Esophagus mucosa (tissue), 1 donor: ENCODE data around the gene NRP1. TPM values are rescaled to one million over a fixed set of nuclear protein-coding genes. Genes with fewer than 3 reads are reported as not detected.

Experiments
- ATAC-seq: fragments of 200-7000 bp; cut with Tn5 transposase; one replicate; pipeline ENCODE4 v1.9.1; 2020
- total RNA-seq: library from RNA; stranded (reverse); gene quantifications from one replicate; pipeline ENCODE4 v1.2.4, GENCODE V29; 2023
- donor health status: DM: yes; HTN: yes; CAD: no.

The NRP1 gene
- total RNA-seq, 1 donor from 2014 or later: 8.8 TPM

- no peak for ATAC-seq
Observed at GRCh38 chr10:33347211-33347610, 12.7 kb upstream of the NRP1 start.

GRCh38 chr10:33345236-33345635 lies 10.8 kb upstream of the NRP1 start:
- no peak for ATAC-seq

- no peak for ATAC-seq
Observed at GRCh38 chr10:33344676-33345075, 10.2 kb upstream of the NRP1 start.

DNA sequence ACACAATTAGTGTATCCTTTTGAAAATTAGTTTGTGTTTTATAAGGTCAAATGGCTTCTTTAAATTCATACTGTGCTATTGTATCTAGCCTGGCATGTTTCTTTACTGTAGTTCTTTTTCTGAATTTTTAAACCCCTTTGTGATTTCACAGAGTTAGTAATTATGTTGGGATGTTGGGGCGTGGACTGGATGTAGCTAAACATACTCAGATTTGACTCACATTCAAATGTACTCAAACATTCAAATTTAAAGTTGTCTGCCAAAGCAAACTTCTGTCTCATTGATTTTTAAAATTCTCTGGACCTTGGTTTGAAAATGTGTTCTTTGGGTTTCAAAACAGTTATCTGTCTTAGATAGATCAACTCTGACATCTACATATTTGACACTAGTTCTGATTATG lies 7.2 kb upstream of the NRP1 start:
- no peak for ATAC-seq

- ATAC-seq: no peak
Observed at GRCh38 chr10:33337326-33337957, 3.0 kb upstream of the NRP1 start.

GRCh38 chr10:33336582-33337325 lies 2.3 kb upstream of the NRP1 start:
- ATAC-seq: peak; percentile 15

- ATAC-seq: peak; percentile 50
Observed at GRCh38 chr10:33335801-33336581, 1.5 kb upstream of the NRP1 start.

- no peak for ATAC-seq
Observed at GRCh38 chr10:33335551-33335800, 1.0 kb upstream of the NRP1 start.

GRCh38 chr10:33334805-33335550 lies 511 bp upstream of the NRP1 start:
- peak; percentile 79 for ATAC-seq

- no peak for ATAC-seq
Observed at GRCh38 chr10:33333260-33334101, 986 bp downstream of the NRP1 start.

DNA sequence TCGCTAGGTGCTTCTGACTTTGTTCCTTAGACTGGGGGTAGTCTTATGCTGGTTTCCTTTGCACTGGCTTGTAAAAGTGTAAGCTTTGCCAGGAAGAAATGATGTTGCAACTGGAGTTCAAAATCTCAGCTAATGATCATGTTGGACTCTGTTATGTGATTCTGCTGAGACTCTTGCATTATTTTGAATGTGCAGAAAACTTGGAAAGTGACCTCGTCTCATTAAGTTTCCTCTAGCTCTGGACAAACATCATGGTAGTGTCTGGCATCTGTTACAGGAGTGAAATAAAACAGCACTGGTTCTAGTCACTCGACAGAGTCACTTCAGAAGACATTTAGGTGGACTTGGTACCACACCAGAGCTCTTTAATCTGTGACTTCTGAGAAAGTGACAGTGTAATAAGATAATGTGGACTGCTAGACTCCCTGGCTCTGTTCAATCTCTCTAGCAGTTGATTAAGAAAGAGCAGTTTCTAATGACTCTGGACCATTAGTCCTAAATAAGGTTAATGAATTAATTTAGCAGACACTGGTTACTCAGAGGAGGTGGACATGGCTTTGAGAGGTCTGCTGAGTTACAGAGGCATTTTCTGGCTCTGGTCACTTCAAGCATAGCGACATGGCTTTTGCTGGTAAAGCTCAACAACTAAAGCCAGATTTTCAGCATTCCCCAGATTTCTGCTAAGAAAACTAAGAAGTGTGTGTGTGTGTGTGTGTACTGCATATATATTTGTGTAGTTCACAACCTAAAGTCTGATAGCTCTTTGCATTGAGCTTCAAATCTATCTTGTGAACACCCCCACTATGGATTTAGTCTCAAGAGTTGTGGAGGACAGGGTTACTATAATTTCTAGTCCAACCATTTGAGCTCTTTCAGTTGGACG lies 2.0 kb downstream of the NRP1 start:
- ATAC-seq: no peak

GRCh38 chr10:33331379-33331694 lies 3.1 kb downstream of the NRP1 start:
- ATAC-seq: no peak

DNA sequence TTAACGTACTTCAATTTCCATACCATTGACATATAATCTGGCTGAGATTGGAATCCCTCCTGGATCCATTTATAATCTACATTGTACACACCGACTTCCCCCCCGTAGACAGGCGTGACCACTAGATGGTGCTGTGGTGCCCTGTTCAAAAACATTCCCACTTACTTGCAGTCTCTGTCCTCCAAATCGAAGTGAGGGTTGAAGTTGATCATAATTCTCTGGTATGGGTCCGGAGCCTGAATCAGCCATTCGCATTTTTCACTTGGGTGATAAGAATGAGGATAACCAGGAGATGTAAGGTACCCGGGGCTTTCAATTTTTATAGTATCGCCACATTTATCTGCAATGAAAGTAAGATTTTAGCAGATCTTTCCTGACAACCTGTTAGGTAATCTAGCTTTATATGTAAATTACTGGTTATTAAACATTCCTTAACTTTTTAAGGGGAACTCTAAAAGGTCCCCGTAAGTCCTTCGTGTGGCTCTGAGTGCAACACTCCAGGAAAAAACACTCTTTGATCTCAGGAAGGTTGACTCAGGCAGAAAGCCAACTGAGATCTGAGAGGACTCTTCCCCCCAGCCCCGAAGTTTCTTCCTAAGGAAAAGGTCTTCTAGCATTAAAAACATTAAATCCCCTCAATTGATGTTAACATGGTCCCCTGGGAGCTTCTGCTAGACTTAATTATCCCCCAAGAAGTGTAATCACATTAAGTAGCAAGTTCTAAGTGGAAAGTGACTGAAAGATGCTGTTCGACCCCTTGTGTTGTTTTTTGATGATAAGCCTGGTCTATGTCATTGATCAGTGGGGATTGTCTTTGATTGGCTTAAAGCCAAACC lies 3.7 kb downstream of the NRP1 start:
- ATAC-seq: peak; percentile 65

DNA sequence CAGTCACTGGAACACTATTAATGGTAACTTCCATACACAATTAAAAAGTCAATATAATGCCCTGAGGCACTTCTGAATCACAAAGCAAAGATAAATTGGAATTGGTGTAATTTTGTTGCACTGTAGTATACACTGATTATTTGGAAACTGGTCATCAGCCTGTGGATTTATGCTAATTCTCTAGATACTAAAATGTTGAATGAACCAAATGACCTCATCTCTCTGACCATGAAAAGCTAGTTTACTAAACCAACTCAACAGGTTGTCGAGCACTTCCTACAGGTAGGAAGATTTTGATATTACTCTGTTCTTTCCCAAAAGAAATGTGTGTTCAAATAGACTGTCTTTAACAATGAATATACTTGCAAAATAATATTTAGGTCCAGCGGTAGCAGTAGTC lies 5.3 kb downstream of the NRP1 start:
- no peak for ATAC-seq

GRCh38 chr10:33328253-33328652 lies 6.2 kb downstream of the NRP1 start:
- ATAC-seq: no peak

DNA sequence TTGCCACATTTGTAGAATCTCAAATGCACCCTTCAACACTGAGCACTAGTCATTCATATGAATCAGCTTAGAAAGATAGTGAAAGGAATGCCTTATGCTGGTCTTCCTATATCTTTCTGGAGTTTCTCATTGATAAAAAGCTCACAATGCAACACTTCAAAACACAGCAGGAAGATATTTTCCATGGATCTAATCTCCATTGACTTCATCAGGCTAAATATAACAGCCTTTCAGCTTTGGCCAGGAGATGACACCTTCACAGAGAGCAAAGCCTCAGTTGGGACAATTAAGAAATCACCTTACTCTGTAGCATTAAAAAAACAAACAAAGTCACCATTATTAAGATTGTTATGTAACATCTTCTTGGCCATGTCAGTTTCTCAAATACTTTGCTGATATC lies 6.7 kb downstream of the NRP1 start:
- no peak for ATAC-seq

DNA sequence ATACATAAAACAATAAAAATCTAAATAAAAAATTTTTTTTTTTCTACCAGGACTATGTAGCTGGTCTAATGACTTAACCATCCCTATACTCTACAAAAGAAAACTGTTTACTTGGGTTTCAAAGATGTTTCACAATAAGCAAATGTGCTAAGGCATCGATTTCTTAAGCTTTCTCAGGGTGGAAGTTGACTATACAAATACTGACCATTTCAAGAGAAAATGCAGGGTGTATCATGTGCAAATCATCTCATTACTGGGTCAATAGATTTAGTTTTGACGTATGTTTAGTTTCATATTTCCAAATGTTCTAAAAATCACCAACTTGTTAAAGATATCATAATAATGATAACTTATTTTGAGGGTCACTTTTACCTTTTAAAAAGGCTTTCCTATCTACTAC lies 7.5 kb downstream of the NRP1 start:
- no peak for ATAC-seq

DNA sequence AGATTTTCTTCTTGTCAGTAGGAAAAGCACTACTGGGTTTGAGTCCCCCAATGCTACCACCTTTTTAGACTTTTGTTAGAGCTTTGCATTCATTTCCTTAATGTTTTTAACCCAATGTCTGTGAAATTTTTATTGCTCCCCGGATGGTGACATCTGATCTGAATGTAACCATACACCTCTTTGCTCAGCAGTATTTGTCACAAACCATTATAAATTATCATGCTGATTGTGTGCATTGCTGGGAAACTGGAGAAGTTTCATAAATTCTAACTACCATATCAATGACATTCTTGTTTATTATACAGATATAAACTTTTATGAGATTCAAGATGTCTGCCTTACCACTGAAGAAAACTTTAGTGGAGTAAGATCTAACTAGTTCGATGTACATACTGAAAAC lies 8.5 kb downstream of the NRP1 start:
- no peak for ATAC-seq

- ATAC-seq: no peak
Observed at GRCh38 chr10:33323721-33324120, 10.7 kb downstream of the NRP1 start.

- no peak for ATAC-seq
Observed at GRCh38 chr10:33321516-33321915, 13.0 kb downstream of the NRP1 start.

DNA sequence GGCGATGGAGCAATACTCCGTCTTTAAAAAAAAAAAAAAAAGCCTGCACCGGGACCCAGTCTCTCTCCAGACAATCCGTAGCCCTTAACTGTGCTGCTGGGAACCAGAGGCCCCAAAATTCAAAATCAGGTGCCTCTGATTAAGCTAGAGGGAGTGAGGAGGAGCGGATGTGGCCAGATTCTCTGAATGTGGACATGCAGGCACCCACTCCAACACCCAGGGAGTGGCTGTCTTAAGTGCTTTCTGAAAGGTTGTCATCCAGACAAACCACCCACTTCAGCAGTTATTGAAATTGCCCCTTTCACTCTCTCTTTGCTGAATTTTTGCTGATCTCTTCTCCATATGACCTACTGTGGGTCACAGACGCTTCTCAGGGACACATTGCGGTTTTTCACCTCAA lies 14.2 kb downstream of the NRP1 start:
- ATAC-seq: no peak
